Activated B cell treated with CpG ODN at 0.5 μM for 24 hours (primary cell): ENCODE results near the gene GPR149. TPM values are rescaled to one million over a fixed set of nuclear protein-coding genes. Genes with fewer than 3 reads are reported as not detected.

Experiments
- ATAC-seq: fragments of 200-7000 bp; cut with Tn5 transposase; one replicate; pipeline ENCODE4 v1.10.0; 2021; ENCODE audit warnings: low read depth, mild to moderate bottlenecking, moderate library complexity
- CTCF ChIA-PET: fragments of 350-600 bp; sonication (Branson Sonifier 250); formaldehyde crosslinking; loops from one replicate; lab custom pipeline; 2021; ENCODE audit warnings: antibody characterized with exemption; lab: Charles Lee
- POLR2A ChIA-PET: fragments of 350-600 bp; sonication (Branson Sonifier 250); formaldehyde crosslinking; loops from one replicate; lab custom pipeline; 2021; ENCODE audit warnings: antibody characterized with exemption; lab: Charles Lee
- DNase-seq: peaks from one replicate; pipeline ENCODE4 v3.0.0; 2022
- H3K27ac Mint-ChIP-seq: one replicate; pipeline ENCODE4 v1.8.0; 2020; ENCODE audit warnings: mixed read lengths
- H3K27me3 Mint-ChIP-seq: one replicate; pipeline ENCODE4 v1.8.0; 2021; ENCODE audit warnings: mixed read lengths
- H3K36me3 Mint-ChIP-seq: one replicate; pipeline ENCODE4 v1.8.0; 2021; ENCODE audit warnings: low read depth, mixed read lengths
- H3K4me1 Mint-ChIP-seq: one replicate; pipeline ENCODE4 v1.8.0; 2021; ENCODE audit warnings: mixed read lengths
- H3K4me3 Mint-ChIP-seq: one replicate; pipeline ENCODE4 v1.8.0; 2020; ENCODE audit warnings: mild to moderate bottlenecking, mixed read lengths
- H3K9me3 Mint-ChIP-seq: one replicate; pipeline ENCODE4 v1.8.0; 2020; ENCODE audit warnings: mixed read lengths
- intact Hi-C: fragments of 100-400 bp; cut with micrococcal nuclease; formaldehyde crosslinking; loops from one replicate; pipeline ENCODE4 v1.15.1; 2024
- total RNA-seq: library from RNA; stranded (reverse); gene quantifications from 2 replicates; pipeline ENCODE4 v1.2.3, GENCODE V29; 2022
- TF ChIP-seq, protein P1 (sequence below): fragments of 200-600 bp; IDR thresholded peaks from one replicate; pipeline ENCODE4 v1.8.0; 2022; ENCODE audit warnings: antibody characterized with exemption, mild to moderate bottlenecking

GPR149 gene
- total RNA-seq, 1 donor from 2014 or later: not detected

- Mint-ChIP-seq H3K27ac (no peak overlapping the region), H3K9me3 (no peaks in the 10 kb centered on the region), H3K36me3 (no peaks in the 10 kb centered on the region), H3K27me3 (no peaks in the 10 kb centered on the region), H3K4me3 (no peak overlapping the region), H3K4me1 (no peaks in the 10 kb centered on the region)
- no peak for DNase-seq
- POLR2A ChIA-PET: no interaction called here
- TF ChIP-seq, protein P1, sequence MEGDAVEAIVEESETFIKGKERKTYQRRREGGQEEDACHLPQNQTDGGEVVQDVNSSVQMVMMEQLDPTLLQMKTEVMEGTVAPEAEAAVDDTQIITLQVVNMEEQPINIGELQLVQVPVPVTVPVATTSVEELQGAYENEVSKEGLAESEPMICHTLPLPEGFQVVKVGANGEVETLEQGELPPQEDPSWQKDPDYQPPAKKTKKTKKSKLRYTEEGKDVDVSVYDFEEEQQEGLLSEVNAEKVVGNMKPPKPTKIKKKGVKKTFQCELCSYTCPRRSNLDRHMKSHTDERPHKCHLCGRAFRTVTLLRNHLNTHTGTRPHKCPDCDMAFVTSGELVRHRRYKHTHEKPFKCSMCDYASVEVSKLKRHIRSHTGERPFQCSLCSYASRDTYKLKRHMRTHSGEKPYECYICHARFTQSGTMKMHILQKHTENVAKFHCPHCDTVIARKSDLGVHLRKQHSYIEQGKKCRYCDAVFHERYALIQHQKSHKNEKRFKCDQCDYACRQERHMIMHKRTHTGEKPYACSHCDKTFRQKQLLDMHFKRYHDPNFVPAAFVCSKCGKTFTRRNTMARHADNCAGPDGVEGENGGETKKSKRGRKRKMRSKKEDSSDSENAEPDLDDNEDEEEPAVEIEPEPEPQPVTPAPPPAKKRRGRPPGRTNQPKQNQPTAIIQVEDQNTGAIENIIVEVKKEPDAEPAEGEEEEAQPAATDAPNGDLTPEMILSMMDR: no peak
- no peak for ATAC-seq
- intact Hi-C loops: no loop called here
- CTCF ChIA-PET: no interaction called here
Measured at GRCh38 chr3:154378311-154378710, 51.7 kb downstream of the GPR149 start.

DNA sequence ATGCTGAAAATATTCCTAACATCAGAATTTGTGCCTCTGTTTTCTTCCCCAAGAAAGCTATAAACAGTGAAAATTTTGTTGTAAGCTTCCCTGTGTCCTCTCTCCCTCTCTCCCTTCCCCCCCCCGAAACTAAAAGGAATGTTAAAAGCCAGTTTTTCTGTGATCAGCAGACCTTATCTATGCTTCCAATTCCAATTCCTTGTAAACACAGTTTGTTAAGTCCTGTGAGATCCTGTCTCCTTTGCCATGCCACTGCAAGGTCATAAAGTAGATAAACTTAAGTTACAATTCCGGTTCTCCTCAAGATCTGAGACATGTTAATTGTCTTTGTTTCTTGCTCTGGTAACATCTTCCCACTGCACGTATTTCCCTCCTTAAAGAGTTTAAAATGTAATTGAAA is 62.8 kb downstream of the GPR149 start:
- intact Hi-C loops: no loop called here
- H3K27me3 Mint-ChIP-seq: peaks cover 6% of the 10 kb centered on the region
- DNase-seq (no peak), ATAC-seq (no peak)
- no peaks in the 10 kb centered on the region for H3K36me3 Mint-ChIP-seq
- H3K4me3 Mint-ChIP-seq: no peak overlapping the region
- ChIA-PET CTCF (no interaction called here), POLR2A (no interaction called here)
- peaks cover 5% of the 10 kb centered on the region for H3K9me3 Mint-ChIP-seq
- H3K4me1 Mint-ChIP-seq: no peaks in the 10 kb centered on the region
- TF ChIP-seq, protein P1: no peak
- no peak overlapping the region for H3K27ac Mint-ChIP-seq

- intact Hi-C loops: no loop called here
- Mint-ChIP-seq H3K27me3 (peaks cover 6% of the 10 kb centered on the region), H3K4me1 (no peaks in the 10 kb centered on the region), H3K27ac (no peak overlapping the region), H3K36me3 (no peaks in the 10 kb centered on the region), H3K4me3 (no peak overlapping the region), H3K9me3 (peaks cover 5% of the 10 kb centered on the region)
- ATAC-seq: no peak
- POLR2A ChIA-PET: no interaction called here
- no peak for DNase-seq
- CTCF ChIA-PET: no interaction called here
- TF ChIP-seq, protein P1: no peak
Measured at GRCh38 chr3:154364849-154365248, 65.1 kb downstream of the GPR149 start.

GRCh38 chr3:154361099-154361498 is 68.9 kb downstream of the GPR149 start:
- POLR2A ChIA-PET: no interaction called here
- Mint-ChIP-seq H3K4me1 (no peaks in the 10 kb centered on the region), H3K27me3 (peaks cover 2% of the 10 kb centered on the region), H3K4me3 (no peak overlapping the region), H3K36me3 (no peaks in the 10 kb centered on the region), H3K9me3 (peaks cover 5% of the 10 kb centered on the region), H3K27ac (no peak overlapping the region)
- intact Hi-C loops: no loop called here
- DNase-seq: no peak
- no peak for ATAC-seq
- TF ChIP-seq, protein P1: no peak
- CTCF ChIA-PET: no interaction called here

DNA sequence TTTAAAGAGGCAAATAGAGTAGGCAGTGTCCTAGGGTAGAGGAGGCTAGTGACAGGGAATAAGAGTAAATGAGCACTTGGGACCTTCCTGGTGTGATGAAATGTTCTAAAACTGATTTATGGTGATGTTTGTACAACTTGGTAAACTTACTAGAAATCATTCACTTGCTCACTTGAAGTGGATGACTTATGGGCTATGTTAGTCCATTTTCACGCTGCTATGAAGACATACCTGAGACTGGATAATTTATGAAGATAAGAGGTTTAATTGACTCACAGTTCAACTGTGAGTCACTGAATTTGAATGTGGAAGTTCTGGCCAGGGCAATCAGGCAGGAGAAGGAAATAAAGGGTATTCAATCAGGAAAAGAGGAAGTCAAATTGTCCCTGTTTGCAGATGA is 74.0 kb downstream of the GPR149 start:
- no peak for ATAC-seq
- H3K4me1 Mint-ChIP-seq: no peaks in the 10 kb centered on the region
- H3K36me3 Mint-ChIP-seq: no peaks in the 10 kb centered on the region
- no peak for DNase-seq
- ChIA-PET POLR2A (no interaction called here), CTCF (no interaction called here)
- TF ChIP-seq, protein P1: no peak
- H3K9me3 Mint-ChIP-seq: no peaks in the 10 kb centered on the region
- peaks cover 5% of the 10 kb centered on the region for H3K27me3 Mint-ChIP-seq
- H3K27ac Mint-ChIP-seq: no peak overlapping the region
- intact Hi-C loops: no loop called here
- no peak overlapping the region for H3K4me3 Mint-ChIP-seq
